Stimulated activated CD8-positive, alpha-beta memory T cell treated with anti-CD3 and anti-CD28 coated beads, Interleukin-7, amount 100 ng/mL, for 1 hour (primary cell): ENCODE measurements around the gene KCNK2.

Experiments
- DNase-seq, 2 donors: peaks; one replicate each; pipeline ENCODE4 v3.0.0-alpha.2; 2020; ENCODE audit warnings: low read depth in 2 of 2

Gene KCNK2

GRCh38 chr1:215082532-215083382 lies at the start of gene KCNK2:
KCNK2 (plus strand) TSS chr1:215082737; CDS start chr1:215083386, 649 bp downstream.
- DNase-seq, result no peak

- no peak for DNase-seq
Observed at GRCh38 chr1:215032911-215033526, 49.5 kb upstream of the KCNK2 start.

GRCh38 chr1:215040190-215040589 lies 42.3 kb upstream of the KCNK2 start:
- DNase-seq, result no peak

- DNase-seq, result no peak
Observed at GRCh38 chr1:215043401-215043800, 39.1 kb upstream of the KCNK2 start.

- DNase-seq, result no peak
Observed at GRCh38 chr1:215044151-215044550, 38.4 kb upstream of the KCNK2 start.

GRCh38 chr1:215045698-215046308 lies 36.7 kb upstream of the KCNK2 start:
- DNase-seq, result no peak

- no peak for DNase-seq
Observed at GRCh38 chr1:215052256-215053015, 30.1 kb upstream of the KCNK2 start.

- DNase-seq, result no peak
Observed at GRCh38 chr1:215054266-215054665, 28.3 kb upstream of the KCNK2 start.

- DNase-seq, result no peak
Observed at GRCh38 chr1:215055281-215055935, 27.1 kb upstream of the KCNK2 start.

GRCh38 chr1:215056584-215056983 lies 26.0 kb upstream of the KCNK2 start:
- no peak for DNase-seq

- no peak for DNase-seq
Observed at GRCh38 chr1:215059947-215060346, 22.6 kb upstream of the KCNK2 start.

GRCh38 chr1:215064327-215064726 lies 18.2 kb upstream of the KCNK2 start:
- DNase-seq, result no peak

GRCh38 chr1:215071078-215071477 lies 11.5 kb upstream of the KCNK2 start:
- no peak for DNase-seq

GRCh38 chr1:215076322-215076721 lies 6.2 kb upstream of the KCNK2 start:
- DNase-seq, result no peak

GRCh38 chr1:215079456-215079855 lies 3.1 kb upstream of the KCNK2 start:
- DNase-seq, result no peak

- no peak for DNase-seq
Observed at GRCh38 chr1:215081661-215082531, 641 bp upstream of the KCNK2 start.

GRCh38 chr1:215083383-215083961 lies 935 bp downstream of the KCNK2 start:
- no peak for DNase-seq

GRCh38 chr1:215084621-215085020 lies 2.1 kb downstream of the KCNK2 start:
- no peak for DNase-seq

- DNase-seq, result no peak
Observed at GRCh38 chr1:215087603-215088002, 5.1 kb downstream of the KCNK2 start.

- DNase-seq, result no peak
Observed at GRCh38 chr1:215094381-215094780, 11.8 kb downstream of the KCNK2 start.
